Pancreas (tissue), 10 donors: ENCODE measurements around the gene TSPEAR. TPM values are rescaled to one million over a fixed set of nuclear protein-coding genes. Genes with fewer than 3 reads are reported as not detected.
"Not testable (repeated sequence)": the region's sequence is repeated elsewhere in the genome, so short reads cannot be mapped to it uniquely, and the experiment has no call there.

Experiments used
- ATAC-seq, 4 donors: fragments of 200-7000 bp; cut with Tn5 transposase; one replicate each; pipeline versions ENCODE4 v1.8.0 to v1.9.1; 2020; ENCODE audit warnings: mild to moderate bottlenecking in 4 of 4, moderate library complexity in 4 of 4
- DNase-seq, 6 donors: peaks; one replicate each; pipeline ENCODE4 v3.0.0-alpha.2; 2020
- FAIRE-seq: peaks from 2 replicates; lab custom pipeline; 2012; peaks lifted over from hg19 to GRCh38; lab: Jason Lieb, UNC
- H3K27ac ChIP-seq, 4 donors: fragments of 200-600 bp; sonication (generic); 1 replicate in 3 of 4; 2 replicates in 1 of 4; pipeline versions ENCODE4 v1.5.0 to v1.8.0; 2020
- H3K27me3 ChIP-seq, 4 donors: fragments of 200-600 bp; one replicate each; pipeline ENCODE4 v1.8.0; 2021
- H3K36me3 ChIP-seq, 3 donors: fragments of 200-600 bp; sonication (generic) in 1 of 3; one replicate each; pipeline versions ENCODE4 v1.5.0 to v1.8.0; 2020 to 2021
- H3K4me1 ChIP-seq, 3 donors: fragments of 200-600 bp; one replicate each; pipeline ENCODE4 v1.8.0; 2021
- H3K4me3 ChIP-seq, 4 donors: fragments of 200-600 bp; sonication (generic) in 2 of 4; one replicate each; pipeline versions ENCODE4 v1.5.0 to v1.8.0; 2020 to 2021
- H3K9me3 ChIP-seq, 4 donors: fragments of 200-600 bp; one replicate each; pipeline ENCODE4 v1.8.0; 2021
- CTCF ChIP-seq, 4 donors: fragments of 200-600 bp; sonication (generic) in 3 of 4; IDR thresholded peaks; one replicate each; pipeline versions ENCODE4 v1.5.0 to v1.8.0; 2021; ENCODE audit warnings: antibody characterized with exemption in 4 of 4
- WGBS, 2 donors: extraction: QIAGEN DNeasy Blood & Tissue Kit; methylation state at CpG; one replicate each; pipeline ENCODE4 v1.1.7; 2013; 5-methylcytosine and 5-hydroxymethylcytosine counted together
- intact Hi-C, 3 donors: fragments of 100-400 bp; cut with DNase I; formaldehyde crosslinking; loops; one replicate each; pipeline versions ENCODE4 v1.11.1 to v1.14.2; 2022
- polyA plus RNA-seq, 2 donors: library from polyadenylated mRNA; stranded (reverse); fragments of 200-250 nt; gene quantifications; one replicate each; pipeline ENCODE4 v1.2.3, GENCODE V29; 2013
- total RNA-seq, 6 donors: library from RNA; stranded (reverse); fragmentation: NEBNext Ultra II Directional in 4 of 6; extraction: Animal tissue kit (Norgen Biotek cat#: 25700) in 4 of 6; gene quantifications; one replicate each; pipeline versions ENCODE4 v1.2.1 to v1.2.4, GENCODE V29; 2021 to 2023
- donor health status: healthy with polysubstance abuse.
- donor health status: DM: no; HTN: no; CAD: no; lungs with moderate emphysema.
- donor health status: DM: no; HTN: no; CAD: no.
- donor health status: control.
- donor health status: control.
- donor health status: Bipolar disorder and iron deficiency.
- donor health status: DM: yes; HTN: yes; CAD: no.
- donor health status: DM: no; HTN: no; CAD: no.
- donor health status: DM: no; HTN: no; CAD: no.
- donor health status: DM: yes; HTN: yes; CAD: no.

Gene TSPEAR
- total and polyA plus RNA-seq, 8 donors = 0.05 to 1.4 (median 0.25) TPM; not detected in 1

- Histone ChIP-seq H3K27ac (no peak overlapping the region), H3K36me3 (no peaks in the 10 kb centered on the region), H3K9me3 (no peaks in the 10 kb centered on the region), H3K4me1 (no peaks in the 10 kb centered on the region), H3K4me3 (no peak overlapping the region), H3K27me3 (no peaks in the 10 kb centered on the region)
- no peak for DNase-seq
- FAIRE-seq = no peak
- no peak for ATAC-seq
- no peak for TF ChIP-seq CTCF (IDR thresholded peaks at IDR 0.05)
- WGBS, 2 donors = 72 to 83% methylated on average over 18 of the region's 18 CpGs
- intact Hi-C loops = no loop called here
Observed at GRCh38 chr21:44567481-44568171, 143.7 kb downstream of the TSPEAR start.

DNA sequence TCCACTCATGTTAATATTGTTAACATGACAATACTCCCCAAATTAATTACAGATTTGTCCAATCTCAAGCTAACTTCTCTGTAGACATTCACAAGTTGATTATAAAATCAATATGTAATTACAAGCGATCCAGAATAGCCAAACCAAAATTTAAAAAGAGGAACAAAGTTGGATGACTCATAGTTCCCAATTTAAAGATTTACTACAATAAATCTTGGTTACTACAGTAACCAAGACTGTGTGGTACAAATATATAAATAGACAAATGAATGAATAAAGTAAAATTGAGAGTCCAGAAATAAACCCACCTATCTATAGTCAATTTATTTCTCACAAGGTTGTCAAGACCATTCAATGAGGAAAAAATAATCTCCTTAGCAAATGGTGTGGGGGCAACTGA, 145.0 kb downstream of the TSPEAR start:
- 17 to 19% methylated on average over 1 of the region's 1 CpG for WGBS, 2 donors

DNA sequence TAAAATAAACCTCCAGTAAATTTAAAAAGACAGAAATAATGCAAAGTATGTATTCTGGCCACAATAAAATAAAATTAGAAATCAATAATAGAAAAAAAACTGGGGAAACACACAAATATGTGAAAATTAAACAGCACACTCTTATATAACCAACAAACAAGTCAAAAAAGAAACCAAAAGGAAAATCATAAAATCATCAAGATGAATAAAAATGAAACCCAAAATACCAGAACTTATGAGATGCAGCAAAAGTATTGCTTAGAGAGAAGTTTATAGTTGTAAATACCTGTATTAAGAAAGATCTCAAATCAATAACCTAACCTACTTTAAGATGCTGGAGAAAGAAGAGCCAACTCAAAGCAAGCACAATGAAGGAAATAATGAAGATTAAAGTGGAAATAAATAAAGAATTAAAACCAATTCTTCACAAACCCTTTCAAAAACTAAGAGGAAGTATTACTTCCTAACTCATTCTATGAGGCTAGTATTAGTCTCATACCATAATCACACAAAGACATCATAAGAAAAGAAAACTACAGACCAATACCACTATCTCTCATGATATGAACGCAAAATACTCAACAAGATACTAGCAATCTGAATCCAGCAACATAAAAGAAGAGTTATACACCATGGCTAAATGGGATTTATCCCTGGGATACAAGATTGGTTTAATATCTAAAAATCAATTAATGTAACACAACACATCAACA, 146.3 kb downstream of the TSPEAR start:
- no peaks in the 10 kb centered on the region for H3K27me3 ChIP-seq
- no peaks in the 10 kb centered on the region for H3K36me3 ChIP-seq
- 0 to 44% methylated on average over 1 of the region's 1 CpG for WGBS, 2 donors
- intact Hi-C loops = no loop called here
- no peaks in the 10 kb centered on the region for H3K9me3 ChIP-seq
- H3K27ac ChIP-seq = no peak overlapping the region
- no peak for TF ChIP-seq CTCF (IDR thresholded peaks at IDR 0.05)
- FAIRE-seq (no peak), DNase-seq (no peak), ATAC-seq (no peak)
- H3K4me3 ChIP-seq = no peak overlapping the region
- no peaks in the 10 kb centered on the region for H3K4me1 ChIP-seq

More for the DNA sequence above, 145.0 kb downstream of the TSPEAR start:
- no peak for TF ChIP-seq CTCF (IDR thresholded peaks at IDR 0.05)
- Histone ChIP-seq H3K27me3 (no peaks in the 10 kb centered on the region), H3K4me3 (no peak overlapping the region), H3K36me3 (no peaks in the 10 kb centered on the region), H3K27ac (no peak overlapping the region), H3K9me3 (no peaks in the 10 kb centered on the region), H3K4me1 (no peaks in the 10 kb centered on the region)
- DNase-seq (no peak), FAIRE-seq (peak; percentile 9), ATAC-seq (no peak)
- intact Hi-C loops = no loop called here

- ATAC-seq = no peak
- H3K4me1 ChIP-seq = no peaks in the 10 kb centered on the region
- DNase-seq = no peak
- H3K9me3 ChIP-seq = no peaks in the 10 kb centered on the region
- intact Hi-C loops = no loop called here
- FAIRE-seq = no peak
- 43 to 57% methylated on average over 1 of the region's 1 CpG for WGBS, 2 donors
- no peak overlapping the region for H3K4me3 ChIP-seq
- H3K27me3 ChIP-seq = no peaks in the 10 kb centered on the region
- no peak for TF ChIP-seq CTCF (IDR thresholded peaks at IDR 0.05)
- H3K36me3 ChIP-seq = no peaks in the 10 kb centered on the region
- H3K27ac ChIP-seq = no peak overlapping the region
Observed at GRCh38 chr21:44564099-44564498, 147.3 kb downstream of the TSPEAR start.

- H3K4me3 ChIP-seq = no peak within 1 kb of the TSS
- intact Hi-C loops = no loop called here
- ATAC-seq = no peak
- no peaks in the 10 kb centered on the region for H3K9me3 ChIP-seq
- no peaks in the 10 kb centered on the region for H3K36me3 ChIP-seq
- H3K27ac ChIP-seq = no peak within 1 kb of the TSS
- peaks cover 0 to 15% (median 0%) of the 10 kb centered on the region in 4 donors for H3K27me3 ChIP-seq
- TF ChIP-seq CTCF (IDR thresholded peaks at IDR 0.05) = no peak
- no peak for FAIRE-seq
- WGBS, 2 donors = 53 to 59% methylated on average over 5 of the region's 5 CpGs
- DNase-seq = no peak
- no peaks in the 10 kb centered on the region for H3K4me1 ChIP-seq
Observed at GRCh38 chr21:44558695-44559094, 152.7 kb downstream of the TSPEAR start, which contains the start of gene KRTAP10-3. Gene KRTAP10-3 (minus strand): TSS chr21:44558795. CDS start chr21:44558715, 80 bp downstream.

DNA sequence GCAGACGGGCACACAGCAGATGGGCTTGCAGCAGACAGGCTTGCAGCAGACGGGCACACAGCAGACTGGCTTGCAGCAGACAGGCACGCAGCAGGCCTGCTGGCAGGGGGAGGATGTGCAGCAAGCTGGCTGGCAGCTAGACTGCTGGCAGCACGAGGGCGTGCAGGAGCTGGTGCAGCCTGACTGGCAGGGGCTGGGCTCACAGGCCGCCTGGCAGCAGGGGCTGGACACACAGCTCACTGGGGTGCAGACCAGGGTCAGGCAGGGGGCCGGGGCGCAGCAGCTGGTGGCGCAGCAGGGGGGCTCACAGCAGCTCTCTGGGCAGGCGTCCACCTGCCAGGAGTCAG, 153.1 kb downstream of the TSPEAR start:
- H3K9me3 ChIP-seq, H3K36me3 ChIP-seq, H3K4me3 ChIP-seq, FAIRE-seq, H3K27ac ChIP-seq, intact Hi-C loops, H3K4me1 ChIP-seq, ATAC-seq: not testable (repeated sequence)
- WGBS, 2 donors = 51 to 70% methylated on average over 6 to 10 of the region's 10 CpGs
- DNase-seq = peak in 1 of 6 donors; percentile 38
- H3K27me3 ChIP-seq = peaks cover 0 to 15% (median 0%) of the 10 kb centered on the region in 4 donors
